LNCaP clone FGC (cell line): ENCODE measurements around the gene PEPD.

Experiments used
- DNase-seq: peaks from one replicate; pipeline ENCODE4 v3.0.0-alpha.2; 2011; ENCODE audit warnings: low read depth
- H3K4me3 ChIP-seq: 2 replicates; pipeline ENCODE4 v1.5.1; 2011; ENCODE audit warnings: mild to moderate bottlenecking, low read depth, low read length, control low read depth
- CTCF ChIP-seq: IDR thresholded peaks from 2 replicates; pipeline ENCODE4 v1.5.1; 2012; ENCODE audit warnings: mild to moderate bottlenecking; ENCODE audit not compliant: control insufficient read depth, insufficient read depth; ENCODE audit errors: extremely low read depth

PEPD gene

DNA sequence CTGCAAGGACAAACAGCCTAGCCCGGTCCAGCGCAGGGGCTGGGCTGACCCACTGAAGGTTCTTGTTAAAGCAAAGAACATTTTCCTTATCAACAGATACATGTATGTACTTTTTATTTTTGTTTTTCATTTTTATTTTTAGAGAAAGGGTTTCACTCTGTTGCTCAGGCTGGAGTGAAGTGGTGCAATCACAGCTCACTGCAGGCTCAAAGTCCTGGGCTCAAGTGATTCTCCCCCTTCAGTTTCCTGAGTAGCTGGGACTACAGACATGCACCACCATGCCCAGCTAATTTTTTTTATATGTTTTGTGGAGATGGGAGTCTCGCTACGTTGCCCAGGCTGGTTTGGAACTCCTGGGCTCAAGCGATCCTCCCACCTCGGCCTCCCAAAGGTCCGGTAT is 100.2 kb downstream of the PEPD start:
- TF ChIP-seq CTCF: no peak
- no peak overlapping the region for H3K4me3 ChIP-seq
- no peak for DNase-seq

GRCh38 chr19:33420821-33421220 is 100.8 kb downstream of the PEPD start:
- H3K4me3 ChIP-seq: no peak overlapping the region
- TF ChIP-seq CTCF: no peak
- DNase-seq: no peak

DNA sequence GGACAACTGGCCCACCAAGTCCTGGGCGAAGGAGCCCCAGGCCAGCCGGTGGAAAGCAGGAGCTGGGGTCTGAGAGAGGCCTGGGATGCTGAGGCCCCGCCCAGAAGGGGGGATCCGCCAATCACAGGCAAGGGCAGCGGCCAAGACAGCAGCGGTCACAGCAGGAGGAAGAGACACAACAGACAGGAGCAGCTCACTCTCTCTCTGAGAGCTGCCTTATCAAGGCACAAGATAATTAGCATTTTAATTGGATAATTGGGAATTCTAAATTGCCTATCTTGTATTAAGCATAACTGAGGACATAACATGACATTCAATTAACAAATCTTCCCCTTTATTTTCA is 101.8 kb downstream of the PEPD start:
- DNase-seq: no peak
- TF ChIP-seq CTCF: no peak
- H3K4me3 ChIP-seq: no peak overlapping the region

DNA sequence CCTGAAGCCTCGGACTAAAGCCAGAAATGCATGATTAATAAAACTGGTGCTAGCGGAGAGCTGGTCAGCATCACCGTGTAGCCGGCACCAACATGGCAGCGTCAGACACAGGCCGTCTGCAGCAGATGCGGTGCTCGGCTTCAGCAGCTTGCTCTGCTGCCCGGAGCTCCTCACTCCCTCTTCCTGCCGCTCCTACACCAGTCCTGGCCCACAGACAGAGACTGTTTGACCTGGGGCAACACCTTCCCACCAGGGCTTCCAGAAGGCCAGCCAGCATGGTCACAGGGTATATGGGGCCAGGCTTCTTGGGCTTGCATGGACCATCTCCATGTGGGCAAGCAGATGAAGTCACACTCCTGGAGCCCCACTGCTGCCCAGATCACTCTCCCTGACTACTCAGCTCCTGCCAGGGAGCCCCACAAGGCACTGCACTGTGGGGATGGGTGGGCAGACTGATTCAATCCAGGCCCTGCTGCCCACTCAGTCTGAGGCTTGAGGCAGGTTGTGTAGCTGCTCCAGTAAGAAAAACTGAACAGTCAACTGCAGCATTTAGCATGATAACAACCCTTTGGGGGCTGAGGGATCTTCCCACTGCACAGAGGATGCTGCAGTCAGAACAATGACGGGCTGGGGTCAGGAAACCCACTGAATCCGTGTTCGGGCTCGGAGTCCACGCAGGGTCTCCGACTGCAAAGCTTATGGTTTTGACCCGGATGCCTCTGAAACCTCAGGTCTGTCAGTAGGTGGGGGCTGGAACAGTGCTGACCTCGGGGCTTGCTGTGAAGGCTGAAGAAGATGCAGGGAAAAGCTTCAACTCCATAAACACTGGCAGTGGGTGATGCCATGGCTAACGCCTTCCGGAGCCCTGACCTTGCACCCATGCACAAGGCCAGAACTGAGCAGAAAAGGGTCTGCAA is 102.5 kb downstream of the PEPD start:
- no peak for DNase-seq
- no peak for TF ChIP-seq CTCF
- H3K4me3 ChIP-seq: no peak overlapping the region

DNA sequence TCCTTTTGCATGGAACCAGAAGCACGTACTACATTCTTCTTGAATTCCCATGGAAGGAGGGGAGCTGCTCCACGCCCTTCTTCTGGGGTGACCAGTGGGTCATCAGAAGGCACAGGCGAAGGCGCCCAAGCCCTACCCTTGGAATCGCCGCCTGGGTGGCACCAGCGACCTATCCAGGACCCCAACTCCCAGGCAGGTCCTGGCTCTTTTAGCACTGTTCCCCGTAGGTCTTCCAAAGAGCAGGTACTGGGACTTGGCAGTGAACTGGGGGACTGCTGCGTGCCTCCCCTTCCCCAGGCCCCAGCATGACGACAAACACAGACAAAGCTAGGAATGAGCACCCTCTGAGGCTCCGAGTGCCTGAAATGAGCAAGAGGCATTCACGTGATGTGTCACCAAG is 103.1 kb downstream of the PEPD start:
- no peak for DNase-seq
- no peak for TF ChIP-seq CTCF
- H3K4me3 ChIP-seq: no peak overlapping the region

- no peak for DNase-seq
- no peak for TF ChIP-seq CTCF
- no peak overlapping the region for H3K4me3 ChIP-seq
Measured at GRCh38 chr19:33417751-33418150, 103.8 kb downstream of the PEPD start.
